ENCODE results near the gene FAM240B.

The FAM240B gene

DNA sequence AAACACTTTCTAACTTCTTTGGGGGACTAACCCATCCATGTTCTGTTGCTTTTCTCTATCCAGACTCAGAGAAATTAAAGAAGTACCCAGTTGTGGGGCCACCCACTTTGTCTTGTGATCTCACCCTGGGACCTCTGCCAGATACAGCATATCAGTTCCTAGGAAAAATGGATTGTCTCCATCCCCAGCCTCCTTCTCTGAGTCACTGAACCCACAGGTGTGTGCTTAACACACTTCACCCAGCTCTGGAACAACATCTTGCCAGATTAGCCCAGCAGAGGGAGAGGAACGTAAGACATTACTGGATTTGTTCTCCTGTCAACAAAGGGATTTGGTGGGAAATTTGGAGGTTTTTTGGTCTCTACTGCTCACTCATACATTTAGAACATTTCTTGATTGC, 19.2 kb downstream of the FAM240B start:
- DNase-seq (ENCODE audit: low read depth in 3 of 3): no peak

GRCh38 chr9:38699337-38699736, 20.6 kb downstream of the FAM240B start:
- DNase-seq (ENCODE audit: low read depth in 3 of 3): no peak

DNA sequence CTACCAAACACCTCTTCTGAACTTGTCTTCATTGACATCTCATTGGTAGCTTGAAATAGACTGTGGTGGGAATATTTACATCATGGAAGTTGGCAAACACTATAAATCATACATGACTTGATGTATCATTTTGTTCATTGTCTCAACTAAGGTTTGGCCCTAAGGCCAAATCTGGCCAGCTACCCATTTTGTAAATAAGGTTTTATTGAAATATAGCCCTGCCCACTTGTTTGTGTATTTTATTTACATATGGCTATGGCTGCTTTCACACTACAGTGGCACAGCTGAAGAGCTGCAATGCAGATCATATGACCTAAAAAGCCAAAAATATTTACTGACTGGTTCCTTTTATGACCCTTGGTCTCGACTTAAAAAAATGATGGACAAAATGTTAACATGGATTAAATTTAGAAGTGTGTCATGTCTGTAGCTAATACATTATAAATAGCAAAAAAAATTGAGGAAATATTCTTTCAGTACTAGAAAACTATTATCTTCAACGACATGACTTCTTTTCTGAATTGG, 22.1 kb downstream of the FAM240B start:
- DNase-seq (ENCODE audit: low read depth in 3 of 3): no peak

- no peak for DNase-seq (ENCODE audit: low read depth in 3 of 3)
These were observed 22.9 kb downstream of the FAM240B start for GRCh38 chr9:38696999-38697398.

- DNase-seq (ENCODE audit: low read depth in 3 of 3): no peak
These were observed 25.3 kb downstream of the FAM240B start for GRCh38 chr9:38694676-38695075.

DNA sequence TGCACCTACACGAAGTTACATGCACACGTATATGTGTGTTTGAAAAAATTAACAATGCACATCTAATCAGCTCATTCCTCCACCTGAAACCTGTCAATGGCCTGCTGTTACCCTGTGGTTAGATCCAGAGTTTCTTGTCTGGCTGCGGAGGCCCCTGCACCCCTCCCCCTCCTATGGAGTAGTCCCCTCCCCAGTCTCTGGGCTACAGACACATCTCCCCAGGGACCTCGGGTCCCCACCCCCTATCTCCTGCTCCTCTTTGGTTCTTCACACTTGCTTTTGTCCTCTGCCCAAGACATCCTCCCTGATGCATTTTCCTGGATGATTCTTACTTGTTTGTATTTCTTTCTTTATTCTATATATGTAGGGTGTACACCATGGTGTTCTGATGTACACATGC, 27.2 kb downstream of the FAM240B start:
- DNase-seq (ENCODE audit: low read depth in 3 of 3): no peak

DNA sequence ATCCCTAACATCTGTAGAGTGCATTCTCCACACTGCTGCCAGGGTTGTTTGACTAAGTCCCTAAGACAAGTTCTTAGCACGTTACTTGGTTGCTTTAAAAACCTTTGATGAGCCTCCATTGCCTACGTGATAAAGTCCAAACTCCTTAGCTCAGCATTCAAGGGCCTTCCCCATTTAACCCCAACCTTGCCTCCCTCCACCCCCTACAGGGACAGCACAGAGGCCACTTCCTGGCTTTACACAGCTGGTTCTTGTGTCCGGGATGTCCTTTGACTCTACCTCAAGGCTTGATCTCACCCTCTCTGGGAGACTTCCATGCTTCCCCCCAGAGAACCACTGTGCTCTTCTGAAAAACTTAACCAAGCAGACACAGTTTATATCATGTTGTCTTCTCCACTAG, 29.4 kb downstream of the FAM240B start:
- no peak for DNase-seq (ENCODE audit: low read depth in 3 of 3)

DNA sequence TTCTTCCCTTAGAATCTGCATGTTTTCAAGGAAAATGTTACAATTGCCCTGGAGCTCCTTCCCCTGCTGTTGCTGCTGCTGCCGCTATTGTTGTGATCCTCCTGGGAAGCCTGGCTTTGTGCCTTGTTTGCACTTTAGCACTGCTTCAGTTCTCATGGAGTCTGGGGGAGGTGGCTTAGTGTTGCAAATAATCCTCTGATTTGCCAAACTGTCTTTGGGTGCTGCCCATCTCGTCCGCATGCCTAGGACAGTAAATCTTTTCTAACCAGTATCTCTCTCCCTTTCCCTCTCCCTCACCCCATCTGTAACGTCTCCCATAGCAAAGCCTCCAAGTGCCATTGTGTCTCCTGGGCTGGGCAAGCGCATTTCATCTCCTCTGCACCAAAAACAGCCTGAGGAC, 30.3 kb downstream of the FAM240B start:
- no peak for DNase-seq (ENCODE audit: low read depth in 3 of 3)

DNA sequence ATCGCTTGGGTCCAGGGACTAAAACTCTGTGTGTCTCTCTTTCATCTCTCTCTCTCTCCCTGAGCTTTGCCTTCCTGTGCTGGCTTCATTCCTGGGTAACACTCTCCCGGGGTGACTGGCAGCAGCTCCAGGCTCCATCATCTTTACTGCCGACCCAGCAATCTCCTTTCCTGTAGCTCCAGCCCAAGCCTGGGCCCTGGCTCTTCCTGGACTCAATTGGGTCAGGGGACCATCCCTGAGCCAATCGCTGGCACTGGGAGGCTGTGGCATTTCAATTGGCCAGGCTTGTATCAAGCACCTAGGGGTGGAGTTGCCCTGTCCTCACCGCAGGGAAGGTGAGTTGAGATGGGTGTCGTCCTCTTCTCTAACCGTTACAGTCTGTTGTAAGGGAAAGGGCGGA, 31.9 kb downstream of the FAM240B start:
- DNase-seq (ENCODE audit: low read depth in 3 of 3): no peak

DNA sequence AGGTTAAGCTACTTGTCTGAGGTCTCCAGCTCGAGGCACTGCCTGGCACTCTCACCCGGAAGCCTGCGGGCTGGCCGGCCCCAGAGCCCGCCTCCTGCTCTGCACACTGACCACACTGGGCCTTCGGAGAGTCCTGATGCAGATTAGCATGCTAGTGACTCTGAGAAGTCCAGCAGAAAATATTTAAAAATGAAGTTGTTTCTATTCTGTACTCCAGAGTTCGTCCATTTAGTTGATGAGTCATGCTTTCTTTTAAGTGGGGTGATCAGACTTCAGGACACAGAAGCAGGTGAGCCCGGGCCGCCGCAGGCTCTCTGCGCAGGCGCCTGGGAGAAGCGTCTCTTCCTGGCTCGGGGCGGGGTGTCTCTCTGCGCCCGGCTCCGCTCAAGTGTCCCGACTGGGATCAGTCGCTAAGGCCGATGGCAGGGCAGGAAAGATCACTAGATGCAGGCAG, 32.5 kb downstream of the FAM240B start:
- peak in 1 of 3 experiments; percentile 3 for DNase-seq (ENCODE audit: low read depth in 3 of 3)

DNA sequence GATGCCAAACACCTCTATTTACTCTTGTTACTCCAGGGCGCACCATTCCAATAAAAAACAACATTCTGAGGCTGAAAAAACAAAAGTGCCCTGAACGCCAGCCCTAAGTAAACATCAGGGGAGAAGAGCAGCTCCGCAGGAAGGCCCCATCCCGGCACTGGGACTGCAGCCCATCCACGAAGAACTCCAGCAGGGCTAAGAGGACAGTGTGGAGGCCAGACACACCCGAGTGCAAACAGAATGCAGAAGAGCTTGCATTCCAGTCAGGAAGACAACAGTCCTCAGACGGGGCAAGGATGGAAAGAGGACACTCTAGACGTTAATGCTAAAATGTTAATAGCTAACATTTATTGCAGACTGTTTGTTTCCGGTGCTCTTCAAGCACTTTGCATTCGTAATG, 33.0 kb downstream of the FAM240B start:
- no peak for DNase-seq (ENCODE audit: low read depth in 3 of 3)

GRCh38 chr9:38685535-38685934, 34.4 kb downstream of the FAM240B start:
- DNase-seq (ENCODE audit: low read depth in 3 of 3): no peak

- DNase-seq (ENCODE audit: low read depth in 3 of 3): no peak
These were observed 36.6 kb downstream of the FAM240B start for GRCh38 chr9:38683336-38683735.

GRCh38 chr9:38682713-38683112, 37.2 kb downstream of the FAM240B start:
- no peak for DNase-seq (ENCODE audit: low read depth in 3 of 3)

DNA sequence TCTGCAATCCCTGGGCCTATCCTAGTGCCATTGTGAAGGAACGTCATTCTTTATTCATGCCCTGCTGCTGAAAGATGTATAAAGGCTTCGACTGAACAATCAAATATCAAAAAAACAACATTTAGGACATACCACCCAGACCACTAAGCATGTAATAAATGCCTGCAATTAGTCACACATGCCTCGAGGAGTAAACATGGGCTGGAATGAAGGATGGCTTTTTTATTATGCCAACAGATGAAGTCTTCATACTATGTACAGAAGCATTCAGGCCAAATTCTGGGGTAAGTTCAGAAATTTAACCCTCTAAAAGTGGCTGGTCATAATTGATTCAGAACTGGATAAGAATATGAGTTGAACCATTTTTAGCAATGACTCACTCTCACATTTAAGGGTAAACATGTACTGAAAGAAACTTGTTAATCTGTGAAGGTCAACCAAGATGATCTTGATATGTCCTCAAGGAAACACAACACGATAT, 38.1 kb downstream of the FAM240B start:
- no peak for DNase-seq (ENCODE audit: low read depth in 3 of 3)

DNA sequence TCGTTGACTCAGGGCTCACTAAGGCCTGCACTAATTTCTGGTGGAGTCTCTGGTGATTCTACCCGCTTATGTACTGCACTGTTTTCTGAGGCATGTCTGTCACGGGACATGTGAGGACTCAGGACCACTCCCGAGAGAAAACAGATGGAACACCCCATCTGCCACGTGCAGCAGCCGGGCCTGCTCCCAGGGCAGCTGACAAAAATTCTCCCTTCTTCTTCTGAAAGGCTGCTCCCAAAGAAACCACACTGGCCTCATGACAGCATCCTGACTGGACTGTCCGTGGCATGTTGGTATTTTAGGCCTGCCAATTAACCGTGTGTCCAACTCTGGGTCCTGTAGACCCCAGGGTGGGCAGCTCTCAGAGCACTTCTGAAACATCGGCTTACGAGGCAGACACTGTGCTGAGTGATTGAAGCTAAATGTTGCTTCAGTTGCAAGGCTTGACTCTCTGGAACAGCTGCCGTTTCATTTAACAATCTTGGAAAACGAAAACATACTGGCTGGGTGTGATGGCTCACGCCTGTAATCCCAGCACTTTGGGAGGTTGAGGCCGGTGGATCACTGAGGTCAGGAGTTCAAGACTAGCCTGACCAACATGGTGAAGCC, 39.0 kb downstream of the FAM240B start:
- DNase-seq (ENCODE audit: low read depth in 3 of 3): no peak

DNA sequence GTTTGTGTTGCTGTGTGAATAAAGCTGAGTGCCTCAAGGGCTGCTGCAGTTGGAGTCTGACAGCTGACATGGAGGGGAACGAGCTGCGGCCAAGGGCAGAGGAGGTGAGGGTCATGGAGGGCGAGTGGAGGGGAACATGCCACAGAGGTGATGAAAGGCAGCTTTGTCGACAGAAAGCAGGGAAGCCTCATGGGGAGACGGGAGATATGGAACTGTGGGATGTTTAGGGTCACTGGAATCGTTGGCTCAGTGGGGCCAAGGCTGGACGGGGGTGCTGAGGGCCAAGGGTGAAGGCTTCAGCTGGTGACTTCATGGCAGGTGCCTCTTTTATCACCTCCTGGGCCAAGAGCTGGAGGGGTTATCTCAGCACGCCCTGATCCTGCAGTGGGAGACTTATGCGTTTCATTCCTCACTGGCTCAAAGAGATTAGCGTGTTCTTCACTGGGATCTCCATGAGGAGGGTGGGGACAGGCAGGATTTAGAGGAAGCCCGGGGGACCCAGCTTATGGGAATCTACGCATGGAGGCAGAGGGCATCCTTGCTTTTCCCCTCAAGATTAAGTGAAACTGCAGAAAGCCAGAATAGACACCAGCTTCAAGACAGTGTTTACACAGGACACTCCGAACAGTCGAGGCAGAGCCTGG, 42.2 kb downstream of the FAM240B start:
- DNase-seq (ENCODE audit: low read depth in 3 of 3): no peak

GRCh38 chr9:38675831-38676230, 44.1 kb downstream of the FAM240B start:
- DNase-seq (ENCODE audit: low read depth in 3 of 3): no peak

DNA sequence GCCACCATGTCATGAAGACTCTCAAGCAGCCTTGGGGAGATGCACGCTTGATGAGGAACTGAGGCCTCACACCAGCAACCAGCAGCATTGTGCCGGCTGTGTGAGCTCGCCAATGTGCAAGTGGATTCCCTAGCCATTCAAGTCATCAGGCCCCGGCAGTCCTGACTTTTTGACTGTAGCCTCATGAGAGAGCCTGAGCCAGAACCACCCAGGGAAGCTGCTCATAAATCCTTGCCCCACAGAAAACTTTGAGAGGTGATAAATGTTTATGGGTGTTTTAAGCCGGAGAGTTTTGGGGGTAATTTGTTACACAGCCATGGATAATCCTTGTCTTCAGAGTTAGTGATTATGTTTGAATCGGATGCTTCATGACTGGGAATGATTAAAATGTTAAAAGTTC, 44.7 kb downstream of the FAM240B start:
- no peak for DNase-seq (ENCODE audit: low read depth in 3 of 3)

GRCh38 chr9:38673399-38674193, 46.3 kb downstream of the FAM240B start:
- DNase-seq (ENCODE audit: low read depth in 3 of 3): no peak

GRCh38 chr9:38671748-38672147, 48.2 kb downstream of the FAM240B start:
- DNase-seq (ENCODE audit: low read depth in 3 of 3): no peak

DNA sequence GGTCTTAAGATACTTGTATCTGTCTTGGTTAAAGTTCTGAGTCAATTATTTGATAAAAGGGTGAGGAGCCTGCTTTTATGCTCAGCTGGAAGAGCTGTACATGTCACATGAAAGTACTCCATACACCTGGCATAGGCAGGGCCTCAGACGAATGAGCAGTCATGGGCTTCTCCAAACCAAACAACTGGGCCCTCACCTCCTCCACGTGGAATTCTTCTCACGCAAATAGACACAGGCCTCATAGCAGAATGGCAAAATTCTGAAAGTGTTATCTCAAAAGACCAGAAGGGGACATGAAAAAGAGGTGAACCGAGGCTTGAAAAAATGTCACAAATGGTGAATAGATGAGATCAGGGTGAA, 48.6 kb downstream of the FAM240B start:
- no peak for DNase-seq (ENCODE audit: low read depth in 3 of 3)

Data from stimulated activated CD4-positive, alpha-beta T cell treated with anti-CD3 and anti-CD28 coated beads, TNF-alpha, amount 100 ng/mL, for 4 hours (primary cell).